Activated CD8-positive, alpha-beta T cell treated with anti-CD3 and anti-CD28 coated beads for 36 hours (primary cell): ENCODE data around the gene CCNG2. TPM values are rescaled to one million over a fixed set of nuclear protein-coding genes. Genes with fewer than 3 reads are reported as not detected.

ENCODE experiments used
- ATAC-seq: fragments of 200-7000 bp; cut with Tn5 transposase; one replicate; pipeline ENCODE4 v1.10.0; 2021; ENCODE audit warnings: mild to moderate bottlenecking, moderate library complexity
- CTCF ChIA-PET: fragments of 350-600 bp; sonication (Branson Sonifier 250); formaldehyde crosslinking; loops from one replicate; lab custom pipeline; 2021; ENCODE audit warnings: antibody characterized with exemption; lab: Charles Lee
- POLR2A ChIA-PET: fragments of 350-600 bp; sonication (Branson Sonifier 250); formaldehyde crosslinking; loops from one replicate; lab custom pipeline; 2021; ENCODE audit warnings: antibody characterized with exemption; lab: Charles Lee
- DNase-seq: peaks from one replicate; pipeline ENCODE4 v3.0.0-alpha.2; 2020
- H3K27ac Mint-ChIP-seq: one replicate; pipeline ENCODE4 v1.8.0; 2021; ENCODE audit warnings: mild to moderate bottlenecking, mixed read lengths
- H3K27me3 Mint-ChIP-seq: one replicate; pipeline ENCODE4 v1.8.0; 2021; ENCODE audit warnings: mixed read lengths
- H3K36me3 Mint-ChIP-seq: one replicate; pipeline ENCODE4 v1.8.0; 2021; ENCODE audit warnings: low read depth, mixed read lengths
- H3K4me1 Mint-ChIP-seq: one replicate; pipeline ENCODE4 v1.8.0; 2021; ENCODE audit warnings: low read depth, mixed read lengths
- H3K4me3 Mint-ChIP-seq: one replicate; pipeline ENCODE4 v1.8.0; 2021; ENCODE audit warnings: mild to moderate bottlenecking, moderate library complexity, mixed read lengths
- H3K9me3 Mint-ChIP-seq: one replicate; pipeline ENCODE4 v1.8.0; 2021; ENCODE audit warnings: mixed read lengths
- intact Hi-C: fragments of 100-400 bp; cut with micrococcal nuclease; formaldehyde crosslinking; loops from one replicate; pipeline ENCODE4 v1.10.0; 2022
- total RNA-seq, 2 experiments: library from RNA; stranded (reverse); gene quantifications; one replicate each; pipeline ENCODE4 v1.2.3, GENCODE V29; 2021
- TF ChIP-seq, protein P1 (sequence below): fragments of 200-600 bp; IDR thresholded peaks from one replicate; pipeline ENCODE4 v1.8.0; 2022; ENCODE audit warnings: antibody characterized with exemption, mild to moderate bottlenecking

CCNG2 gene
- 10 to 100 TPM; 54.3 to 55.5 TPM for total RNA-seq

DNA sequence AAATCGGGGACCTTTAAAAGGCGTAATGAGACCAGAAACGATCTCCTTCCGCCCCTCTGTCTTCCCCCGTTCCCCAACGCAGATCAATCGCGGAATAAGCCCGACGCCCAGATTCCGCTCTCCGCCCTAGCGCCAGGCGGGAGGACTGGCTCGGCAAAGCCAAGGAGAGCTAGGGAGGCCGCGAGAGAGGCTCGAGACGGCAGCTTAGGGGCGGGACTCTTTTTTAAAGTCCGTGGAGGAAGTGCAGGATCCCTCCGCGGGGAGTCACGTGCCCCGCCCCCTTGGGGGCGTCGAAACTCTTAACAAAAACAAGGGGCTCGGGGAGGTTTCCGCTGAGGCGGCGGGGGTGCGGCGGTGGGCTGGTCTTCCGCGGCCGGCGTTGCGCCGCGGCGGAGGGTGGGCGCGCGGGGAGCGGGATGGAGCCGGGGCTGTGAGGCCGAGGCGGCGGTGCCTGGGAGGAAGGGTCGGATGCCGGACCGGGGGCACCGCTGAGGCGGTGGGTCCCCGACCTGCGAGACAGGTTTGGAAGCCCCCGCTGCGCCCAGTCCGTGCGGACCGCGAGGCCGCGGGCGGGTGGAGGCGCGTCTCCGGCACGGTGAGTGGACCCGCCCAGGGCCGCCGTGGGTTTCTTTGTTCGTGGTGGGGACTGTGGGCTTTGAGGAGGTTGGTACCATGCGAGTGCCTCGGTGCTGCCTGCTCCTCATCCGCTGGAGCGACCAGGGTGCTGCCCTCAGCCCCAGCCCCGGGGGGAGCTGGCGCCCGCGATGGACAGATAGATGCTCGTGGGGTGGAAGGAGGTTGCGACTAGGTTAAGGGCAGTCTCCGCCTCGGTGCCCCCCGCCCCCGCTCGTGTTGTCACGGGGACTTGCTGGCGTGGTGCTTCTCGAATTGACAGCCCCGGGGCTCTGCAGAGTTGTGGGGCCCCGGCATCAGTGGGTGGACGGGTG, at the start of gene CCNG2:
TSS of gene CCNG2 (plus strand) at position 296 of the 947 bp plus-strand sequence. CDS start 1,326 bp downstream, outside the sequence.
- POLR2A ChIA-PET: interaction anchor here (0.6 to 2.1 kb wide), 4 partner anchors 9 to 425 kb away, joined by 3 to 4 read pairs (median 4); no protein-coding TSS in a partner anchor
- Mint-ChIP-seq H3K4me1 (peaks cover 36% of the 10 kb centered on the region), H3K27ac (peak within 1 kb of the TSS; percentile 97), H3K4me3 (peak within 1 kb of the TSS; percentile 93), H3K36me3 (peaks cover 24% of the 10 kb centered on the region), H3K27me3 (no peaks in the 10 kb centered on the region), H3K9me3 (no peaks in the 10 kb centered on the region)
- intact Hi-C loops: loop anchor here (2.0 kb wide), 1 partner anchor 80 kb away; no protein-coding TSS in a partner anchor
- DNase-seq (peak; percentile 91), ATAC-seq (peak; percentile 38)
- TF ChIP-seq, protein P1, sequence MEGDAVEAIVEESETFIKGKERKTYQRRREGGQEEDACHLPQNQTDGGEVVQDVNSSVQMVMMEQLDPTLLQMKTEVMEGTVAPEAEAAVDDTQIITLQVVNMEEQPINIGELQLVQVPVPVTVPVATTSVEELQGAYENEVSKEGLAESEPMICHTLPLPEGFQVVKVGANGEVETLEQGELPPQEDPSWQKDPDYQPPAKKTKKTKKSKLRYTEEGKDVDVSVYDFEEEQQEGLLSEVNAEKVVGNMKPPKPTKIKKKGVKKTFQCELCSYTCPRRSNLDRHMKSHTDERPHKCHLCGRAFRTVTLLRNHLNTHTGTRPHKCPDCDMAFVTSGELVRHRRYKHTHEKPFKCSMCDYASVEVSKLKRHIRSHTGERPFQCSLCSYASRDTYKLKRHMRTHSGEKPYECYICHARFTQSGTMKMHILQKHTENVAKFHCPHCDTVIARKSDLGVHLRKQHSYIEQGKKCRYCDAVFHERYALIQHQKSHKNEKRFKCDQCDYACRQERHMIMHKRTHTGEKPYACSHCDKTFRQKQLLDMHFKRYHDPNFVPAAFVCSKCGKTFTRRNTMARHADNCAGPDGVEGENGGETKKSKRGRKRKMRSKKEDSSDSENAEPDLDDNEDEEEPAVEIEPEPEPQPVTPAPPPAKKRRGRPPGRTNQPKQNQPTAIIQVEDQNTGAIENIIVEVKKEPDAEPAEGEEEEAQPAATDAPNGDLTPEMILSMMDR: no peak
- CTCF ChIA-PET: interaction anchor here (0.8 to 3.1 kb wide), 6 partner anchors 46 to 80 kb away, joined by 3 to 18 read pairs (median 4); no protein-coding TSS in a partner anchor

- H3K9me3 Mint-ChIP-seq: no peaks in the 10 kb centered on the region
- H3K27me3 Mint-ChIP-seq: peaks cover 4% of the 10 kb centered on the region
- H3K27ac Mint-ChIP-seq: no peak overlapping the region
- DNase-seq (no peak), ATAC-seq (no peak)
- intact Hi-C loops: no loop called here
- CTCF ChIA-PET: interaction anchor here (1.0 kb wide), 1 partner anchor 15 kb away, joined by 5 read pairs; no protein-coding TSS in a partner anchor
- TF ChIP-seq, protein P1: no peak
- H3K36me3 Mint-ChIP-seq: no peaks in the 10 kb centered on the region
- POLR2A ChIA-PET: no interaction called here
- H3K4me1 Mint-ChIP-seq: no peaks in the 10 kb centered on the region
- no peak overlapping the region for H3K4me3 Mint-ChIP-seq
These were observed 46.3 kb upstream of the CCNG2 start for GRCh38 chr4:77110730-77111129.

- DNase-seq (no peak), ATAC-seq (no peak)
- ChIA-PET POLR2A (no interaction called here), CTCF (no interaction called here)
- TF ChIP-seq, protein P1: no peak
- Mint-ChIP-seq H3K27me3 (peaks cover 1% of the 10 kb centered on the region), H3K4me1 (no peaks in the 10 kb centered on the region), H3K27ac (no peak overlapping the region), H3K4me3 (no peak overlapping the region), H3K36me3 (no peaks in the 10 kb centered on the region), H3K9me3 (no peaks in the 10 kb centered on the region)
- intact Hi-C loops: no loop called here
These were observed 43.9 kb upstream of the CCNG2 start for GRCh38 chr4:77113069-77113468.

DNA sequence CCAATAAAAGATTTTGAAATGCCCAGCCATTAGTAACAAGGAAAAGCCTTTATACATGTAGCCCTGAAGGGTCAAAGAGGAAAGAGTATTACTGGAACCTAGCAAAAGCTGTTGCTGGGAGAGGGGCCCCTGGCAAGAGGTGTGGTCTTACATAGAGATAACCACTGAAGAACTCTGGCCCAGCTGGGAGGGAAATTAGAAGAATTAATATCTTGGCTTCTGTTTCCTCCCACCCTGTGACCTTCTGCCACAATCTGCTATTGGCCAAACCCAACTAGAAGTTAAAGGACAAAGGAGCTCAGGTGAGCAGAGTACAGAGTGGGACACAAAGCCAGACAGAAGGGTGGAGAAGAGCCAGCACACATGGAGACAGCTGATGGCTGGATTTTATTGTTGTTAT, 39.3 kb upstream of the CCNG2 start:
- Mint-ChIP-seq H3K4me3 (no peak overlapping the region), H3K27me3 (no peaks in the 10 kb centered on the region), H3K4me1 (no peaks in the 10 kb centered on the region), H3K36me3 (no peaks in the 10 kb centered on the region), H3K27ac (no peak overlapping the region), H3K9me3 (no peaks in the 10 kb centered on the region)
- intact Hi-C loops: no loop called here
- POLR2A ChIA-PET: no interaction called here
- DNase-seq (no peak), ATAC-seq (no peak)
- TF ChIP-seq, protein P1: no peak
- CTCF ChIA-PET: interaction anchor here (1.1 to 2.8 kb wide), 2 partner anchors 22 to 86 kb away, joined by 3 to 9 read pairs; no protein-coding TSS in a partner anchor
